H1 (cell line): Measurements from ENCODE around the gene LAMC3. TPM values are rescaled to one million over a fixed set of nuclear protein-coding genes. Genes with fewer than 3 reads are reported as not detected.

Experiments
- CHD7 ChIP-seq: fragments of 300-600 bp; sonication (generic); IDR thresholded peaks from 2 replicates; pipeline ENCODE4 v1.7.1; 2012; ENCODE audit warnings: low read length, moderate library complexity, mild to moderate bottlenecking, inconsistent platforms; ENCODE audit not compliant: insufficient replicate concordance
- CTCF ChIP-seq, 3 experiments: IDR thresholded peaks; 1 replicate in 2 of 3; 2 replicates in 1 of 3; pipeline versions ENCODE4 v1.5.1 to v1.6.1; 2011; ENCODE audit warnings: low read length in 3 of 3, mild to moderate bottlenecking in 3 of 3, inconsistent platforms in 2 of 3, low read depth in 1 of 3, moderate library complexity in 1 of 3; ENCODE audit not compliant: insufficient read depth in 1 of 3; ENCODE audit errors: control extremely low read depth in 1 of 3
- JUN ChIP-seq: IDR thresholded peaks from 2 replicates; pipeline ENCODE4 v1.6.1; 2011; ENCODE audit warnings: low read depth, mild to moderate bottlenecking, improper control_type of control experiment, low read length
- KDM4A ChIP-seq: IDR thresholded peaks from one replicate; pipeline ENCODE4 v1.7.1; 2012; ENCODE audit warnings: low read depth, mild to moderate bottlenecking, moderate library complexity, low read length, inconsistent platforms; ENCODE audit not compliant: severe bottlenecking
- SIN3A ChIP-seq, 2 experiments: IDR thresholded peaks in 1 of 2; conservative IDR thresholded peaks in 1 of 2; 2 replicates each; pipeline ENCODE4 v1.6.1; 2011 to 2012; ENCODE audit warnings: low read length in 2 of 2, improper control_type of control experiment in 1 of 2, low read depth in 1 of 2, mild to moderate bottlenecking in 1 of 2
- SIRT6 ChIP-seq: IDR thresholded peaks from one replicate; pipeline ENCODE4 v1.7.1; 2012; ENCODE audit warnings: low read length, inconsistent platforms
- polyA plus RNA-seq, 7 experiments: library from polyadenylated mRNA; depleted of rRNA in 3 of 7; stranded (reverse) in 5 of 7; unstranded in 2 of 7; fragments of >200 nt in 5 of 7; fragments of 200-250 nt in 2 of 7; gene quantifications; 1 replicate in 5 of 7; 2 replicates in 1 of 7; 4 replicates in 1 of 7; pipeline versions ENCODE4 v1.2.1 to v1.2.3, GENCODE V29; 2011 to 2013; ENCODE audit warnings: missing spikeins in 2 of 7, mixed read lengths in 2 of 7
- total RNA-seq: library from RNA; stranded (reverse); fragmentation: NEBNext Ultra II Directional; extraction: Animal tissue kit (Norgen Biotek cat#: 25700); gene quantifications from 2 replicates; pipeline ENCODE4 v1.2.1, GENCODE V29; 2021

Gene LAMC3
- total and polyA plus RNA-seq, 2 of the 8 experiments (the other 6 are each of a cell fraction or from before 2014, with no cell fraction given), result 9.3 to 12.3 TPM

GRCh38 chr9:131050831-131051230, 41.9 kb downstream of the LAMC3 start (continued):
- no peak for TF ChIP-seq CTCF (IDR thresholded peaks at IDR 0.05; ENCODE audit: control extremely low read depth in 1 of 3, insufficient read depth in 1 of 3, low read depth in 1 of 3, low read length in 3 of 3)
- TF ChIP-seq SIRT6, result no peak
- TF ChIP-seq JUN, result no peak
- TF ChIP-seq CHD7, result no peak
- TF ChIP-seq KDM4A, result no peak
- TF ChIP-seq SIN3A (conservative IDR thresholded peaks at IDR 0.05 in 1 of 2, IDR thresholded peaks at IDR 0.05 in 1 of 2; ENCODE audit: low read depth in 1 of 2, low read length in 2 of 2), result no peak
